ENCODE data around the gene FNDC3A.

DNA sequence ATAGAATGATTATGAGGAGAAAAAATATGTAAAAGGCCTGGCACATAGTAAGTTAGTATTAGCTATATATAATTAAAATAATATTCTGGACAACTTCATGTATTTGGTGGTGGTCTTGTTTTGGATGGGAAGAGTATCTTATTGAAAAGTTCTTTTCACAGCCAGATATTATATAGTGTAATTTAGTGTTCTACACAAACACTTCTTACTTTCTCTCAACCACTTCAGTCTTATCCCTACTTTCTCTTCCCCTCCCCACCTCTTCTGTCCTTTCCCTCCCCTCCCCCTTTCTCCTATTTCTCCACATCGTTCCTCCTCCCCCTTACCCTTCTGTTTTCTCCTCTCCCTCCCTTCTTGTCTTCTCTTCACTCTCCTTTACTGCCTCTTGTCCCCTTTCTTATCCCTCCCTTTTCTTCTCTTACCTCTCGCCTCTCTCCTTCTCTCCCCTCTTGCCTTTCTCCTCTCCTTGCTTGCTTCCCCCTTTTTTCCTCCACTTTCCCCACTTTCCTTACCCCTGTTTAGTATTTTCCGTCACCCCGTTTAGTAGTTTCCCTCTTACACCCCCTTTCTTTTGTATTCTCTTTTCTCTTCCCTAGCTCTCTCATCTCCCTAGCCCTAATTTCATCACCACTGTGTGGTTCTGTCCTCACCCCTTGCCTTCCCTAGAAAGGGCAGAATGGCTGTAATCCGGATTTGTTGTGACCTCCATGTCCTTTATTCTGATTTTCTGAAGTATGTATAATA, 137.2 kb downstream of the FNDC3A start:
- TF ChIP-seq, protein P1, sequence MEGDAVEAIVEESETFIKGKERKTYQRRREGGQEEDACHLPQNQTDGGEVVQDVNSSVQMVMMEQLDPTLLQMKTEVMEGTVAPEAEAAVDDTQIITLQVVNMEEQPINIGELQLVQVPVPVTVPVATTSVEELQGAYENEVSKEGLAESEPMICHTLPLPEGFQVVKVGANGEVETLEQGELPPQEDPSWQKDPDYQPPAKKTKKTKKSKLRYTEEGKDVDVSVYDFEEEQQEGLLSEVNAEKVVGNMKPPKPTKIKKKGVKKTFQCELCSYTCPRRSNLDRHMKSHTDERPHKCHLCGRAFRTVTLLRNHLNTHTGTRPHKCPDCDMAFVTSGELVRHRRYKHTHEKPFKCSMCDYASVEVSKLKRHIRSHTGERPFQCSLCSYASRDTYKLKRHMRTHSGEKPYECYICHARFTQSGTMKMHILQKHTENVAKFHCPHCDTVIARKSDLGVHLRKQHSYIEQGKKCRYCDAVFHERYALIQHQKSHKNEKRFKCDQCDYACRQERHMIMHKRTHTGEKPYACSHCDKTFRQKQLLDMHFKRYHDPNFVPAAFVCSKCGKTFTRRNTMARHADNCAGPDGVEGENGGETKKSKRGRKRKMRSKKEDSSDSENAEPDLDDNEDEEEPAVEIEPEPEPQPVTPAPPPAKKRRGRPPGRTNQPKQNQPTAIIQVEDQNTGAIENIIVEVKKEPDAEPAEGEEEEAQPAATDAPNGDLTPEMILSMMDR (IDR thresholded peaks at IDR 0.05): no peak
- no peak for TF ChIP-seq POLR2A (IDR thresholded peaks at IDR 0.05)

All from heart left ventricle (tissue), 13 donors.